ENCODE measurements around the gene RHOC.

DNA sequence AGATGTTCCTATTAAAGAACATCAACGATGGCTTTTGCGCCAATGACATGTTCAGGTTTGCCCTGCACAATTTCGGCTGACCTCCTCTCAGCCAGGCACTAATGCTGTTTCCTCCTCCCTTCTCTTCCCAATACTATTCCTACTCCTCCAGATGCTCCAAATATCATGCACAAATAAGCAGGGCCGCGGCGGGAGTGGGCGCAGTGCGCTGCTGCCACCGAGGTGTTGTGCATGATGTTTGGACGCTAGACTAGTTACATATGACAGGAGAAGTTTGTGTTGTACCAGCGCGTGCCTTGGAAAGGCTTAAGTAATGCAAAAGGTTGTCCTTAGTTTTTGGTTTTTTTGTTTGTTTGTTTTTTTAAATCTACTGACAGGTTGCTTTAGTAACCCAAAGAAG is 41.5 kb upstream of the RHOC start:
- TF ChIP-seq, protein P1, sequence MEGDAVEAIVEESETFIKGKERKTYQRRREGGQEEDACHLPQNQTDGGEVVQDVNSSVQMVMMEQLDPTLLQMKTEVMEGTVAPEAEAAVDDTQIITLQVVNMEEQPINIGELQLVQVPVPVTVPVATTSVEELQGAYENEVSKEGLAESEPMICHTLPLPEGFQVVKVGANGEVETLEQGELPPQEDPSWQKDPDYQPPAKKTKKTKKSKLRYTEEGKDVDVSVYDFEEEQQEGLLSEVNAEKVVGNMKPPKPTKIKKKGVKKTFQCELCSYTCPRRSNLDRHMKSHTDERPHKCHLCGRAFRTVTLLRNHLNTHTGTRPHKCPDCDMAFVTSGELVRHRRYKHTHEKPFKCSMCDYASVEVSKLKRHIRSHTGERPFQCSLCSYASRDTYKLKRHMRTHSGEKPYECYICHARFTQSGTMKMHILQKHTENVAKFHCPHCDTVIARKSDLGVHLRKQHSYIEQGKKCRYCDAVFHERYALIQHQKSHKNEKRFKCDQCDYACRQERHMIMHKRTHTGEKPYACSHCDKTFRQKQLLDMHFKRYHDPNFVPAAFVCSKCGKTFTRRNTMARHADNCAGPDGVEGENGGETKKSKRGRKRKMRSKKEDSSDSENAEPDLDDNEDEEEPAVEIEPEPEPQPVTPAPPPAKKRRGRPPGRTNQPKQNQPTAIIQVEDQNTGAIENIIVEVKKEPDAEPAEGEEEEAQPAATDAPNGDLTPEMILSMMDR (conservative IDR thresholded peaks at IDR 0.05 in 1 of 2, IDR thresholded peaks at IDR 0.05 in 1 of 2; ENCODE audit: low read depth in 1 of 2, low read length in 2 of 2): no peak
- no peak for TF ChIP-seq EZH2 (IDR thresholded peaks at IDR 0.05; ENCODE audit: low read length, missing control alignments)
